Neural cell (in vitro differentiated cells): ENCODE measurements around the gene TTC32. TPM values are rescaled to one million over a fixed set of nuclear protein-coding genes. Genes with fewer than 3 reads are reported as not detected.

Source experiments
- H2AFZ ChIP-seq: fragments of 200-600, 300-800 bp; sonication (generic), shearing (Covaris generic); 2 replicates; pipeline ENCODE4 v1.6.0; 2014; ENCODE audit warnings: low read depth, mild to moderate bottlenecking, antibody characterized with exemption, low read length, moderate library complexity
- H3F3A ChIP-seq: fragments of 200-600 bp; shearing (Covaris generic); 2 replicates; pipeline ENCODE4 v1.6.1; 2016; ENCODE audit warnings: mild to moderate bottlenecking, moderate library complexity, mixed read lengths, antibody characterized with exemption, low read length; ENCODE audit not compliant: insufficient read depth, poor library complexity, severe bottlenecking
- H3K27ac ChIP-seq: fragments of 200-600, 300-800 bp; sonication (generic), shearing (Covaris generic); 2 replicates; pipeline ENCODE4 v1.5.1; 2014; ENCODE audit warnings: mild to moderate bottlenecking, low read length, moderate library complexity
- H3K27me3 ChIP-seq: fragments of 300-800, 200-600 bp; sonication (generic), shearing (Covaris generic); 2 replicates; pipeline ENCODE4 v1.6.0; 2014; ENCODE audit warnings: mild to moderate bottlenecking, low read depth, low read length, moderate library complexity; ENCODE audit not compliant: insufficient read depth
- H3K36me3 ChIP-seq: fragments of 300-800, 200-600 bp; sonication (generic), shearing (Covaris generic); 2 replicates; pipeline ENCODE4 v1.5.1; 2014; ENCODE audit warnings: mild to moderate bottlenecking, antibody characterized with exemption, low read length, moderate library complexity; ENCODE audit not compliant: insufficient read depth
- H3K4me2 ChIP-seq: fragments of 300-800, 200-600 bp; sonication (generic), shearing (Covaris generic); 2 replicates; pipeline ENCODE4 v1.6.0; 2014; ENCODE audit warnings: mild to moderate bottlenecking, low read length
- H3K4me3 ChIP-seq: fragments of 300-800, 200-600 bp; sonication (generic), shearing (Covaris generic); 2 replicates; pipeline ENCODE4 v1.5.1; 2014; ENCODE audit warnings: mild to moderate bottlenecking, low read length, moderate library complexity
- H3K79me2 ChIP-seq: fragments of 200-600 bp; shearing (Covaris generic); replicated peaks from 2 replicates; pipeline ENCODE4 v1.6.0; 2014; ENCODE audit warnings: mild to moderate bottlenecking, low read length, moderate library complexity; ENCODE audit not compliant: insufficient read depth
- H3K9ac ChIP-seq: fragments of 300-800, 200-600 bp; sonication (generic), shearing (Covaris generic); 2 replicates; pipeline ENCODE4 v1.6.1; 2016; ENCODE audit warnings: mild to moderate bottlenecking, low read length, mixed read lengths
- H3K9me2 ChIP-seq: fragments of 200-600 bp; shearing (Covaris generic); 2 replicates; pipeline ENCODE4 v1.6.1; 2016; ENCODE audit warnings: mild to moderate bottlenecking, low read length, mixed read lengths; ENCODE audit not compliant: insufficient read depth
- H3K9me3 ChIP-seq: fragments of 200-600, 300-800 bp; sonication (generic), shearing (Covaris generic); 2 replicates; pipeline ENCODE4 v1.6.1; 2016; ENCODE audit warnings: mild to moderate bottlenecking, mixed run types, low read length, moderate library complexity, mixed read lengths
- H4K20me1 ChIP-seq: fragments of 200-600 bp; shearing (Covaris generic); 2 replicates; pipeline ENCODE4 v1.6.1; 2016; ENCODE audit warnings: mild to moderate bottlenecking, mixed run types; ENCODE audit not compliant: insufficient read depth
- EP300 ChIP-seq: fragments of 450-650 bp; conservative IDR thresholded peaks from 2 replicates; pipeline ENCODE4 v1.6.1; 2014; ENCODE audit warnings: antibody characterized with exemption, mild to moderate bottlenecking, moderate library complexity; ENCODE audit not compliant: poor library complexity, severe bottlenecking
- EZH2 ChIP-seq: fragments of 200-600, 300-800 bp; shearing (Covaris generic), sonication (generic); IDR thresholded peaks from 2 replicates; pipeline ENCODE4 v1.6.1; 2014; ENCODE audit warnings: antibody characterized with exemption, low read length, borderline replicate concordance, mild to moderate bottlenecking; ENCODE audit not compliant: insufficient read depth, poor library complexity, severe bottlenecking
- MXI1 ChIP-seq: fragments of 450-650 bp; conservative IDR thresholded peaks from 2 replicates; pipeline ENCODE4 v1.6.1; 2014; ENCODE audit warnings: antibody characterized with exemption, mild to moderate bottlenecking; ENCODE audit not compliant: poor library complexity, severe bottlenecking
- POLR2AphosphoS5 ChIP-seq: IDR thresholded peaks from 2 replicates; pipeline ENCODE4 v1.6.1; 2012
- RAD21 ChIP-seq: fragments of 450-650 bp; conservative IDR thresholded peaks from 2 replicates; pipeline ENCODE4 v1.6.1; 2014; ENCODE audit warnings: antibody characterized with exemption, mild to moderate bottlenecking, moderate library complexity
- SMC3 ChIP-seq: fragments of 450-650 bp; conservative IDR thresholded peaks from 2 replicates; pipeline ENCODE4 v1.6.1; 2014; ENCODE audit warnings: antibody characterized with exemption, mild to moderate bottlenecking, moderate library complexity; ENCODE audit not compliant: poor library complexity
- TAF1 ChIP-seq: IDR thresholded peaks from 2 replicates; pipeline ENCODE4 v1.6.1; 2012; ENCODE audit warnings: low read depth
- polyA plus RNA-seq: library from polyadenylated mRNA; depleted of rRNA; stranded (reverse); fragments of >200 nt; gene quantifications from 2 replicates; pipeline ENCODE4 v1.2.3, GENCODE V29; 2014
- TF ChIP-seq, protein P1 (sequence below): fragments of 450-650 bp; IDR thresholded peaks from 2 replicates; pipeline ENCODE4 v1.5.1; 2014; ENCODE audit warnings: antibody characterized with exemption, mild to moderate bottlenecking, moderate library complexity; ENCODE audit not compliant: poor library complexity, severe bottlenecking
- TF ChIP-seq, protein P2 (sequence below): IDR thresholded peaks from 2 replicates; pipeline ENCODE4 v1.6.1; 2012; ENCODE audit warnings: borderline replicate concordance

The TTC32 gene
- polyA plus RNA-seq, 1 donor from 2014 or later = 106 TPM

DNA sequence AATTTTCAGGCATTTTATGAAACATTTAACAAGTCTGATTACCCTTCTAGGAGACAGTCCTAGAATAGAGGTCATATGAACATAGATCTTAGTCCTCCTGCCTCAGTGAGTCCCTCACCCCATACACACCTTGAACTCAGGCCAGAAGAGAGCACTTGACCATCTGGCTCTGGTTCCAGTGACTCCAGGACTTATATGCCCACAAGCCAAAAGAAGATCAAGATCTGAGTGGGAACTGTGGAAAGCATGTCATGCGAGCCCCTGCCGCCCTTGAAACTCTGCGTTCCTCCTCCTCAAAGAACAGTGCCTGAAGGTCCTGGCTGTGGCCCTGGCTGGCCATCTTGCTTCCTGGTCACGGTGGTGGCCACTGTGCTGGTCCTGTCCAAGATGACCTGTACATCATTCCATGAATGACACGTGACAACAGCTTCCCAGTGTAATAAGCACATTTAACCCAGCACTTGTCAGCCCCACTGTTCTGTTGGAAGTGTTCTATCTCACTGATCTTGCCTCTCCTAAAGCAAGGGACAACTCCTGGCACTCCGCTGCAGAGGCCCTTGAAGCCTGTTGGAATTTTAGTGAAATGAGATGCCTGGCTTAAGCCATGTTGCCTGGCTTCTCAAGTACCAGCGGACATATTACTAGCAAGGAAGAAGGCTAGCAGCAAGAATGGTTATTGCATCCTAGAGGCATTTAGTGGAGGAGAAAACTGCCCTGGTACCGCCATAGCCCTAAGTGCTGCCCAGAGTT is 17.6 kb downstream of the TTC32 start:
- no peaks in the 10 kb centered on the region for H3K27me3 ChIP-seq
- H3F3A ChIP-seq = no peaks in the 10 kb centered on the region

DNA sequence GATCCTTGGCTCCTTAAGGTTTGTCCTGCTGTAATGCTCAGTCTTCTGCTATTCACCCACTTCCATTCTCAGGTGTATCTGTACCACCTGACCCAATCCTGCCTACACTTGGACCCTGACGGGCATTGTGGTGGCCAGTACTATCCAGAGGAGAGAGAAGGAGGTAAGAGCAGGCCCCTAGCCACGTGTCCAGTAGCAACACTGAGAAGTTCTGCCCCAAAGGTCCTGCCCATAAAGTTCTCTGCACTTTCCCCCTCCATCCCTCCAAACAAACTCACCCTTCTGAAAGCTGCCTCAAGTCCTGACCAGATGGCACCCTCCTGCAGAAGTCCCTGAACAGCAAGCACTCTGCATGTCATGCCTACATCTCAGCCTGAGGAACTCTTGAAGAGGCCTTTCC is 18.3 kb downstream of the TTC32 start:
- H3K9ac ChIP-seq = no peak overlapping the region
- H3K79me2 ChIP-seq = no peaks in the 10 kb centered on the region
- H3K36me3 ChIP-seq = no peaks in the 10 kb centered on the region
- H3K27ac ChIP-seq = no peak overlapping the region
- no peaks in the 10 kb centered on the region for H4K20me1 ChIP-seq
- H2AFZ ChIP-seq = no peak overlapping the region
- no peaks in the 10 kb centered on the region for H3K27me3 ChIP-seq
- no peaks in the 10 kb centered on the region for H3K9me3 ChIP-seq
- no peak overlapping the region for H3K4me3 ChIP-seq
- no peak overlapping the region for H3K4me2 ChIP-seq
- H3F3A ChIP-seq = no peaks in the 10 kb centered on the region
- no peak for TF ChIP-seq RAD21
- TF ChIP-seq, protein P1, sequence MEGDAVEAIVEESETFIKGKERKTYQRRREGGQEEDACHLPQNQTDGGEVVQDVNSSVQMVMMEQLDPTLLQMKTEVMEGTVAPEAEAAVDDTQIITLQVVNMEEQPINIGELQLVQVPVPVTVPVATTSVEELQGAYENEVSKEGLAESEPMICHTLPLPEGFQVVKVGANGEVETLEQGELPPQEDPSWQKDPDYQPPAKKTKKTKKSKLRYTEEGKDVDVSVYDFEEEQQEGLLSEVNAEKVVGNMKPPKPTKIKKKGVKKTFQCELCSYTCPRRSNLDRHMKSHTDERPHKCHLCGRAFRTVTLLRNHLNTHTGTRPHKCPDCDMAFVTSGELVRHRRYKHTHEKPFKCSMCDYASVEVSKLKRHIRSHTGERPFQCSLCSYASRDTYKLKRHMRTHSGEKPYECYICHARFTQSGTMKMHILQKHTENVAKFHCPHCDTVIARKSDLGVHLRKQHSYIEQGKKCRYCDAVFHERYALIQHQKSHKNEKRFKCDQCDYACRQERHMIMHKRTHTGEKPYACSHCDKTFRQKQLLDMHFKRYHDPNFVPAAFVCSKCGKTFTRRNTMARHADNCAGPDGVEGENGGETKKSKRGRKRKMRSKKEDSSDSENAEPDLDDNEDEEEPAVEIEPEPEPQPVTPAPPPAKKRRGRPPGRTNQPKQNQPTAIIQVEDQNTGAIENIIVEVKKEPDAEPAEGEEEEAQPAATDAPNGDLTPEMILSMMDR = no peak
- no peak for TF ChIP-seq MXI1
- TF ChIP-seq, protein P2, sequence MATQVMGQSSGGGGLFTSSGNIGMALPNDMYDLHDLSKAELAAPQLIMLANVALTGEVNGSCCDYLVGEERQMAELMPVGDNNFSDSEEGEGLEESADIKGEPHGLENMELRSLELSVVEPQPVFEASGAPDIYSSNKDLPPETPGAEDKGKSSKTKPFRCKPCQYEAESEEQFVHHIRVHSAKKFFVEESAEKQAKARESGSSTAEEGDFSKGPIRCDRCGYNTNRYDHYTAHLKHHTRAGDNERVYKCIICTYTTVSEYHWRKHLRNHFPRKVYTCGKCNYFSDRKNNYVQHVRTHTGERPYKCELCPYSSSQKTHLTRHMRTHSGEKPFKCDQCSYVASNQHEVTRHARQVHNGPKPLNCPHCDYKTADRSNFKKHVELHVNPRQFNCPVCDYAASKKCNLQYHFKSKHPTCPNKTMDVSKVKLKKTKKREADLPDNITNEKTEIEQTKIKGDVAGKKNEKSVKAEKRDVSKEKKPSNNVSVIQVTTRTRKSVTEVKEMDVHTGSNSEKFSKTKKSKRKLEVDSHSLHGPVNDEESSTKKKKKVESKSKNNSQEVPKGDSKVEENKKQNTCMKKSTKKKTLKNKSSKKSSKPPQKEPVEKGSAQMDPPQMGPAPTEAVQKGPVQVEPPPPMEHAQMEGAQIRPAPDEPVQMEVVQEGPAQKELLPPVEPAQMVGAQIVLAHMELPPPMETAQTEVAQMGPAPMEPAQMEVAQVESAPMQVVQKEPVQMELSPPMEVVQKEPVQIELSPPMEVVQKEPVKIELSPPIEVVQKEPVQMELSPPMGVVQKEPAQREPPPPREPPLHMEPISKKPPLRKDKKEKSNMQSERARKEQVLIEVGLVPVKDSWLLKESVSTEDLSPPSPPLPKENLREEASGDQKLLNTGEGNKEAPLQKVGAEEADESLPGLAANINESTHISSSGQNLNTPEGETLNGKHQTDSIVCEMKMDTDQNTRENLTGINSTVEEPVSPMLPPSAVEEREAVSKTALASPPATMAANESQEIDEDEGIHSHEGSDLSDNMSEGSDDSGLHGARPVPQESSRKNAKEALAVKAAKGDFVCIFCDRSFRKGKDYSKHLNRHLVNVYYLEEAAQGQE = no peak
- TF ChIP-seq SMC3 = no peak
- no peak for TF ChIP-seq EZH2
- TF ChIP-seq TAF1 = no peak
- TF ChIP-seq EP300 = no peak
- no peak for TF ChIP-seq POLR2AphosphoS5
- H3K9me2 ChIP-seq = no peaks in the 10 kb centered on the region

More for the DNA sequence above, 17.6 kb downstream of the TTC32 start:
- no peak overlapping the region for H2AFZ ChIP-seq
- TF ChIP-seq EP300 (no peak), POLR2AphosphoS5 (no peak)
- TF ChIP-seq, protein P1 = no peak
- H3K9ac ChIP-seq = no peak overlapping the region
- H4K20me1 ChIP-seq = no peaks in the 10 kb centered on the region
- H3K9me2 ChIP-seq = no peaks in the 10 kb centered on the region
- H3K4me3 ChIP-seq = no peak overlapping the region
- H3K79me2 ChIP-seq = no peaks in the 10 kb centered on the region
- no peak overlapping the region for H3K4me2 ChIP-seq
- no peak overlapping the region for H3K27ac ChIP-seq
- H3K9me3 ChIP-seq = no peaks in the 10 kb centered on the region
- H3K36me3 ChIP-seq = no peaks in the 10 kb centered on the region
